IMR-90 (cell line): Measurements from ENCODE around the gene CLBA1. TPM values are rescaled to one million over a fixed set of nuclear protein-coding genes. Genes with fewer than 3 reads are reported as not detected.
A peak's percentile ranks its signal among the peaks of the same experiment; 100 is the strongest.

Source experiments
- ATAC-seq: fragments of 200-7000 bp; cut with Tn5 transposase; 2 replicates; pipeline ENCODE4 v1.9.1; 2020; ENCODE audit warnings: low read depth, mild to moderate bottlenecking, moderate library complexity
- BruUV-seq: library from RNA; stranded (reverse); fragments of 400-500 nt; replicated peaks from 2 replicates; lab custom pipeline; 2021; lab: Mats Ljungman, UMichigan
- CTCF ChIA-PET: fragments of 300-600 bp; formaldehyde crosslinking; extraction: SDS; loops from one replicate; lab custom pipeline; 2021; ENCODE audit warnings: antibody characterized with exemption; lab: Yijun Ruan, JAX
- POLR2A ChIA-PET: fragments of 300-600 bp; sonication (Branson Sonifier 250); formaldehyde crosslinking; loops from one replicate; lab custom pipeline; 2022; ENCODE audit warnings: antibody characterized with exemption; ENCODE audit not compliant: unreplicated experiment; lab: Charles Lee
- DNase-seq: peaks from one replicate; pipeline ENCODE4 v3.0.0; 2013
- H2AFZ ChIP-seq: replicated peaks from 2 replicates; pipeline ENCODE3; 2013; ENCODE audit warnings: low read length, mild to moderate bottlenecking; ENCODE audit not compliant: poor library complexity
- H2AK5ac ChIP-seq: 2 replicates; pipeline ENCODE4 v1.6.1; 2013; ENCODE audit warnings: low read depth, low read length, inconsistent platforms
- H2AK9ac ChIP-seq: replicated peaks from 2 replicates; pipeline ENCODE3; 2013; ENCODE audit warnings: mild to moderate bottlenecking, low read depth, low read length, moderate library complexity; ENCODE audit not compliant: poor library complexity
- H2BK120ac ChIP-seq: 2 replicates; pipeline ENCODE4 v1.6.1; 2013; ENCODE audit warnings: low read depth, low read length, inconsistent platforms
- H2BK15ac ChIP-seq: 3 replicates; pipeline ENCODE4 v1.6.1; 2013; ENCODE audit warnings: low read depth, low read length, inconsistent platforms
- H2BK20ac ChIP-seq: 2 replicates; pipeline ENCODE4 v1.6.1; 2013; ENCODE audit warnings: low read depth, mild to moderate bottlenecking, inconsistent platforms, low read length, moderate library complexity
- H2BK5ac ChIP-seq: 2 replicates; pipeline ENCODE4 v1.6.1; 2013; ENCODE audit warnings: mild to moderate bottlenecking, low read depth, low read length, inconsistent platforms; ENCODE audit not compliant: poor library complexity, severe bottlenecking
- H3K14ac ChIP-seq: replicated peaks from 2 replicates; pipeline ENCODE4 v1.6.1; 2013; ENCODE audit warnings: low read depth, low read length, inconsistent platforms
- H3K18ac ChIP-seq: 2 replicates; pipeline ENCODE4 v1.6.1; 2013; ENCODE audit warnings: low read depth, low read length, control low read depth
- H3K23ac ChIP-seq: 2 replicates; pipeline ENCODE4 v1.6.1; 2013; ENCODE audit warnings: low read depth, low read length, inconsistent platforms
- H3K27ac ChIP-seq: 2 replicates; pipeline ENCODE4 v1.5.1; 2013; ENCODE audit warnings: mild to moderate bottlenecking, control low read depth, low read length; ENCODE audit not compliant: insufficient read depth
- H3K27me3 ChIP-seq: 2 replicates; pipeline ENCODE4 v1.6.1; 2013; ENCODE audit warnings: low read length; ENCODE audit not compliant: control insufficient read depth, insufficient read depth
- H3K36me3 ChIP-seq: 2 replicates; pipeline ENCODE4 v1.6.1; 2013; ENCODE audit warnings: low read length, mixed read lengths; ENCODE audit not compliant: control insufficient read depth, insufficient read depth
- H3K4ac ChIP-seq: 2 replicates; pipeline ENCODE4 v1.6.1; 2013; ENCODE audit warnings: low read depth, low read length, inconsistent platforms
- H3K4me1 ChIP-seq: 2 replicates; pipeline ENCODE4 v1.6.1; 2013; ENCODE audit warnings: low read length, mixed read lengths; ENCODE audit not compliant: control insufficient read depth, insufficient read depth
- H3K4me2 ChIP-seq: 2 replicates; pipeline ENCODE4 v1.6.1; 2013; ENCODE audit warnings: low read depth, mild to moderate bottlenecking, control low read depth, low read length, moderate library complexity
- H3K4me3 ChIP-seq: 2 replicates; pipeline ENCODE4 v1.5.1; 2013; ENCODE audit warnings: low read depth, mild to moderate bottlenecking, control low read depth, low read length, moderate library complexity; ENCODE audit not compliant: insufficient read depth
- H3K56ac ChIP-seq: 2 replicates; pipeline ENCODE4 v1.6.1; 2013; ENCODE audit warnings: low read length, inconsistent platforms; ENCODE audit not compliant: insufficient read depth; ENCODE audit errors: extremely low read depth
- H3K79me1 ChIP-seq, 2 experiments: 2 replicates each; pipeline ENCODE4 v1.6.1; 2013; ENCODE audit warnings: low read length in 2 of 2, inconsistent platforms in 1 of 2, low read depth in 1 of 2
- H3K9ac ChIP-seq: 2 replicates; pipeline ENCODE4 v1.6.1; 2013; ENCODE audit warnings: low read depth, low read length, control low read depth
- H3K9me1 ChIP-seq: 2 replicates; pipeline ENCODE4 v1.6.1; 2013; ENCODE audit warnings: low read length, inconsistent platforms; ENCODE audit not compliant: insufficient read depth
- H3K9me3 ChIP-seq: 2 replicates; pipeline ENCODE4 v1.6.1; 2013; ENCODE audit warnings: low read length; ENCODE audit not compliant: control insufficient read depth, insufficient read depth
- H4K20me1 ChIP-seq: 2 replicates; pipeline ENCODE4 v1.6.1; 2013; ENCODE audit warnings: low read length, inconsistent platforms; ENCODE audit not compliant: insufficient read depth
- H4K5ac ChIP-seq: 2 replicates; pipeline ENCODE4 v1.6.1; 2013; ENCODE audit warnings: mild to moderate bottlenecking, low read depth, low read length, control low read depth
- H4K8ac ChIP-seq, 2 experiments: 2 replicates each; pipeline ENCODE4 v1.6.1; 2013; ENCODE audit warnings: low read depth in 2 of 2, low read length in 2 of 2, control low read depth in 1 of 2, inconsistent platforms in 1 of 2
- H4K91ac ChIP-seq: 2 replicates; pipeline ENCODE4 v1.6.1; 2013; ENCODE audit warnings: low read depth, low read length, inconsistent platforms; ENCODE audit not compliant: insufficient read depth
- BHLHE40 ChIP-seq: fragments of 150-350 bp; IDR thresholded peaks from 2 replicates; pipeline ENCODE4 v1.6.1; 2016; ENCODE audit warnings: mild to moderate bottlenecking, low read depth, low read length
- CEBPB ChIP-seq: IDR thresholded peaks from 2 replicates; pipeline ENCODE4 v1.6.1; 2012; ENCODE audit warnings: low read depth, low read length, improper control_type of control experiment
- CHD1 ChIP-seq: IDR thresholded peaks from 2 replicates; pipeline ENCODE4 v1.6.1; 2012; ENCODE audit warnings: low read depth, low read length, improper control_type of control experiment
- FOS ChIP-seq: fragments of 150-350 bp; IDR thresholded peaks from 2 replicates; pipeline ENCODE4 v1.6.1; 2016; ENCODE audit warnings: low read depth, low read length
- MAFK ChIP-seq: IDR thresholded peaks from 2 replicates; pipeline ENCODE4 v1.6.1; 2012; ENCODE audit warnings: low read depth, low read length, improper control_type of control experiment
- MAZ ChIP-seq: IDR thresholded peaks from 2 replicates; pipeline ENCODE4 v1.6.1; 2012; ENCODE audit warnings: low read depth, mild to moderate bottlenecking, low read length, improper control_type of control experiment, moderate library complexity, borderline replicate concordance
- MXI1 ChIP-seq: IDR thresholded peaks from 2 replicates; pipeline ENCODE4 v1.6.1; 2012; ENCODE audit warnings: low read depth, mild to moderate bottlenecking, low read length, moderate library complexity, borderline replicate concordance
- NFE2L2 ChIP-seq: fragments of 150-350 bp; IDR thresholded peaks from 2 replicates; pipeline ENCODE4 v1.6.1; 2016; ENCODE audit warnings: low read depth, mild to moderate bottlenecking, low read length
- POLR2A ChIP-seq: IDR thresholded peaks from 2 replicates; pipeline ENCODE4 v1.6.1; 2012; ENCODE audit warnings: mild to moderate bottlenecking, low read depth, low read length
- RAD21 ChIP-seq: IDR thresholded peaks from 2 replicates; pipeline ENCODE4 v1.6.1; 2012; ENCODE audit warnings: low read length, improper control_type of control experiment
- RCOR1 ChIP-seq: IDR thresholded peaks from 2 replicates; pipeline ENCODE4 v1.6.1; 2012; ENCODE audit warnings: mild to moderate bottlenecking, low read length, improper control_type of control experiment; ENCODE audit not compliant: insufficient replicate concordance
- RFX5 ChIP-seq: IDR thresholded peaks from 2 replicates; pipeline ENCODE4 v1.8.0; 2012; ENCODE audit warnings: low read depth, mild to moderate bottlenecking, low read length, moderate library complexity
- SMC3 ChIP-seq: fragments of 150-350 bp; IDR thresholded peaks from 2 replicates; pipeline ENCODE4 v1.6.1; 2016; ENCODE audit warnings: low read depth, mild to moderate bottlenecking, antibody characterized with exemption, low read length, moderate library complexity
- WGBS, 2 experiments: methylation state at CpG; one replicate each; pipeline versions ENCODE4 v1.1.5 to v1.1.7; 2013; ENCODE audit warnings: missing lambda C conversion rate in 2 of 2; ENCODE audit not compliant: insufficient read length in 1 of 2; ENCODE audit errors: extremely low coverage in 2 of 2; 5-methylcytosine and 5-hydroxymethylcytosine counted together
- dilution Hi-C: fragments of 300-500 bp; cut with HindIII; formaldehyde crosslinking; loops from one replicate; pipeline ENCODE4 v1.14.3; 2018; ENCODE audit warnings: low sequenced_read_pairs; ENCODE audit not compliant: unreplicated experiment
- in situ Hi-C: fragments of 300-500 bp; cut with MboI; formaldehyde crosslinking; loops from 3 replicates; pipeline ENCODE4 v1.14.3; 2019; ENCODE audit warnings: low sequenced_read_pairs, inconsistent platforms, mixed read lengths
- intact Hi-C: fragments of 100-400 bp; cut with micrococcal nuclease; formaldehyde crosslinking; loops from 2 replicates; pipeline ENCODE4 v1.10.0; 2022
- polyA plus RNA-seq, 3 experiments: library from polyadenylated mRNA; depleted of rRNA; stranded (reverse); fragments of >200 nt; gene quantifications; 2 replicates each; pipeline ENCODE4 v1.2.3, GENCODE V29; 2012; ENCODE audit warnings: low replicate concordance in 1 of 3
- total RNA-seq: library from RNA; depleted of rRNA; stranded (reverse); fragments of >200 nt; gene quantifications from 2 replicates; pipeline ENCODE4 v1.2.3, GENCODE V29; 2012
- TF ChIP-seq, protein P1 (sequence below): conservative IDR thresholded peaks from 2 replicates; pipeline ENCODE4 v1.5.1; 2012; ENCODE audit warnings: mild to moderate bottlenecking, low read depth, low read length, improper control_type of control experiment
- TF ChIP-seq, protein P2 (sequence below): fragments of 150-350 bp; IDR thresholded peaks from 2 replicates; pipeline ENCODE4 v1.6.1; 2017; ENCODE audit warnings: mild to moderate bottlenecking, antibody characterized with exemption, low read length, low read depth

Gene CLBA1
- total and polyA plus RNA-seq, 2 of the 4 experiments (the other 2 are of a cell fraction): 2.7 to 6.2 TPM

DNA sequence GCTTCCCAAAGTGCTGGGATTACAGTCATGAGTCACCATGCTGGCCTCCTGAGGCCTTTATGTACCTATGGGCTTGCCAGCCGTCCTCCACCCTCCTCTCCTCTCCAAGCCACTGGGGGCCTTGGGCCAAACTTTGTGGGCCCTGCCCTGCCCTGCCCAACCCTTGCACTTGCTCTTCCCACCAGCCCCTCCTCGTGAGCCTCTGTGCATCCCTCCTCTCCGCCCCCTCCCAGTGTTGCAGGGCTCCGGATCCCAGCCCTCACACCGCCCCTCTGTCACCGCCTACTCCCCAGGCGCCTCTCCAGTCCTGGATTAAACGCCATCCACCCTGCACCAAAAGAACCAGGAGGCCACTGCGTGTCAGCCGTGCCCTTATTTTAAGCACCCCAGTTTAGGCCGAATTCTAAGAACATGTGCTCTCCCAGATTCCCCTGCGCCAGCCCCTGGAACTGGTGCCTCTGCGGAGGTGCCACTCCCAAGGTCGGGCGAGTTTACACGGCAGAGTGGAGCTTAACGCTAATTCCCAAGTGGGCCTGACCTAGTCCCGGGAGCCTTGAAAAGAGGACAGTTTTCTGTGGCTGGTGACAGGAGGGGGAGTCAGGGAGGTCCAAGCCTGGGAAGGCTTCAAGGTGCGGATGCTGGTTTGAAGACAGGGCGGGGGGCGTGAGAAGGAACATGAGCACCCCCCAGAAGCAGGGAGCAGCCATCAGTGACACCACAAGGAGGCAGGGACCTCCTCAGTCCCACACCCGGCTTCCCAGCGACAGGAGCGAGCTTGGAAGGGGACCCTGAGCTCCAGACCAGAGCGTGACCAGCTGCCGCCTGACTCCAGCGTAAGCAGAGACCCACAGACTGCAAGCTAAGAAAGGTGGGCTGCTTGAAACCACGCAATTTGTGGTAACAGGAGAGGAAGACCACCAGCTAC, 56.5 kb downstream of the CLBA1 start:
- ATAC-seq (no peak), DNase-seq (no peak)
- Histone ChIP-seq H3K36me3 (no peaks in the 10 kb centered on the region), H3K4me2 (no peak overlapping the region), H3K9me1 (no peaks in the 10 kb centered on the region), H3K23ac (no peak overlapping the region), H3K27me3 (peaks cover 10% of the 10 kb centered on the region), H2BK20ac (no peak overlapping the region), H2BK15ac (no peak overlapping the region), H3K9me3 (no peaks in the 10 kb centered on the region; the same call in 1 of the 2 replicates), H3K4ac (no peak overlapping the region), H2AK9ac (peak overlapping the region; percentile 42), H4K91ac (no peak overlapping the region), H4K5ac (no peak overlapping the region), H3K27ac (no peak overlapping the region), H4K8ac (no peak overlapping the region), H2BK120ac (no peak overlapping the region), H3K79me1 (no peaks in the 10 kb centered on the region), H3K18ac (no peak overlapping the region), H3K4me1 (no peaks in the 10 kb centered on the region), H3K14ac (no peak overlapping the region), H3K9ac (no peak overlapping the region), H2AK5ac (no peak overlapping the region), H4K20me1 (no peaks in the 10 kb centered on the region), H3K4me3 (no peak overlapping the region), H3K56ac (no peak overlapping the region), H2AFZ (no peak overlapping the region), H2BK5ac (no peak overlapping the region)
- in situ Hi-C loops (no loop called here), intact Hi-C loops (no loop called here), dilution Hi-C loops (no loop called here)
- no TSS peak for BruUV-seq
- POLR2A ChIA-PET: no interaction called here
- TF ChIP-seq CEBPB (no peak), MAZ (no peak), SMC3 (no peak), POLR2A (no peak), MAFK (no peak), CHD1 (no peak), NFE2L2 (no peak), BHLHE40 (no peak), MXI1 (no peak), RCOR1 (no peak), RFX5 (no peak), RAD21 (no peak), FOS (no peak)
- TF ChIP-seq, protein P1, sequence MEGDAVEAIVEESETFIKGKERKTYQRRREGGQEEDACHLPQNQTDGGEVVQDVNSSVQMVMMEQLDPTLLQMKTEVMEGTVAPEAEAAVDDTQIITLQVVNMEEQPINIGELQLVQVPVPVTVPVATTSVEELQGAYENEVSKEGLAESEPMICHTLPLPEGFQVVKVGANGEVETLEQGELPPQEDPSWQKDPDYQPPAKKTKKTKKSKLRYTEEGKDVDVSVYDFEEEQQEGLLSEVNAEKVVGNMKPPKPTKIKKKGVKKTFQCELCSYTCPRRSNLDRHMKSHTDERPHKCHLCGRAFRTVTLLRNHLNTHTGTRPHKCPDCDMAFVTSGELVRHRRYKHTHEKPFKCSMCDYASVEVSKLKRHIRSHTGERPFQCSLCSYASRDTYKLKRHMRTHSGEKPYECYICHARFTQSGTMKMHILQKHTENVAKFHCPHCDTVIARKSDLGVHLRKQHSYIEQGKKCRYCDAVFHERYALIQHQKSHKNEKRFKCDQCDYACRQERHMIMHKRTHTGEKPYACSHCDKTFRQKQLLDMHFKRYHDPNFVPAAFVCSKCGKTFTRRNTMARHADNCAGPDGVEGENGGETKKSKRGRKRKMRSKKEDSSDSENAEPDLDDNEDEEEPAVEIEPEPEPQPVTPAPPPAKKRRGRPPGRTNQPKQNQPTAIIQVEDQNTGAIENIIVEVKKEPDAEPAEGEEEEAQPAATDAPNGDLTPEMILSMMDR: no peak
- TF ChIP-seq, protein P2, sequence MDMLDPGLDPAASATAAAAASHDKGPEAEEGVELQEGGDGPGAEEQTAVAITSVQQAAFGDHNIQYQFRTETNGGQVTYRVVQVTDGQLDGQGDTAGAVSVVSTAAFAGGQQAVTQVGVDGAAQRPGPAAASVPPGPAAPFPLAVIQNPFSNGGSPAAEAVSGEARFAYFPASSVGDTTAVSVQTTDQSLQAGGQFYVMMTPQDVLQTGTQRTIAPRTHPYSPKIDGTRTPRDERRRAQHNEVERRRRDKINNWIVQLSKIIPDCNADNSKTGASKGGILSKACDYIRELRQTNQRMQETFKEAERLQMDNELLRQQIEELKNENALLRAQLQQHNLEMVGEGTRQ: no peak
- CTCF ChIA-PET: interaction anchor here (0.6 kb wide), 1 partner anchor 68 kb away, joined by 3 read pairs; no protein-coding TSS in a partner anchor
- 64% methylated on average over 9 of the region's 28 CpGs; no CpG with 5 or more reads in 1 of the 2 experiments for WGBS, 2 experiments
